Left lung (tissue), 10 donors: ENCODE data around the gene BPNT1. TPM values are rescaled to one million over a fixed set of nuclear protein-coding genes. Genes with fewer than 3 reads are reported as not detected.
"Not testable (repeated sequence)": the region's sequence is repeated elsewhere in the genome, so short reads cannot be mapped to it uniquely, and the experiment has no call there.

Experiments used
- ATAC-seq: fragments of 200-7000 bp; cut with Tn5 transposase; one replicate; pipeline ENCODE4 v1.9.1; 2020; ENCODE audit warnings: moderate library complexity
- DNase-seq, 4 donors: peaks; one replicate each; pipeline ENCODE4 v3.0.0-alpha.2; 2013 to 2020
- H3K27ac ChIP-seq, 2 donors: fragments of 200-600 bp; sonication (generic) in 1 of 2; one replicate each; pipeline versions ENCODE4 v1.5.0 to v1.8.0; 2020 to 2021
- H3K27me3 ChIP-seq, 2 donors: fragments of 200-600 bp; sonication (generic) in 1 of 2; one replicate each; pipeline versions ENCODE4 v1.5.0 to v1.8.0; 2020 to 2021
- H3K36me3 ChIP-seq, 2 donors: fragments of 200-600 bp; sonication (generic) in 1 of 2; one replicate each; pipeline versions ENCODE4 v1.5.0 to v1.8.0; 2020 to 2021
- H3K4me1 ChIP-seq, 2 donors: fragments of 200-600 bp; one replicate each; pipeline ENCODE4 v1.8.0; 2021
- H3K4me3 ChIP-seq, 2 donors: fragments of 200-600 bp; sonication (generic) in 1 of 2; one replicate each; pipeline versions ENCODE4 v1.5.0 to v1.8.0; 2020 to 2021; ENCODE audit warnings: mild to moderate bottlenecking in 1 of 2
- H3K9me3 ChIP-seq, 2 donors: fragments of 200-600 bp; sonication (generic) in 1 of 2; one replicate each; pipeline versions ENCODE4 v1.5.0 to v1.8.0; 2020 to 2021
- CTCF ChIP-seq, 2 donors: fragments of 200-600 bp; sonication (generic) in 1 of 2; IDR thresholded peaks; one replicate each; pipeline versions ENCODE4 v1.5.0 to v1.8.0; 2021; ENCODE audit warnings: antibody characterized with exemption in 2 of 2
- intact Hi-C, 2 donors: fragments of 100-400 bp; cut with DNase I; formaldehyde crosslinking; loops; one replicate each; pipeline versions ENCODE4 v1.11.2 to v1.14.2; 2022
- polyA plus RNA-seq, 6 donors: library from polyadenylated mRNA; unstranded; fragments of 120-200 nt; gene quantifications; one replicate each; pipeline ENCODE4 v1.2.1, GENCODE V29; 2013; ENCODE audit not compliant: insufficient read length in 6 of 6
- total RNA-seq, 2 donors: library from RNA; stranded (reverse); fragmentation: NEBNext Ultra II Directional; extraction: Animal tissue kit (Norgen Biotek cat#: 25700); gene quantifications; one replicate each; pipeline ENCODE4 v1.2.1, GENCODE V29; 2021
- donor health status: DM: no; HTN: yes; CAD: no.
- donor health status: DM: no; HTN: no; CAD: no.

BPNT1 gene
- total and polyA plus RNA-seq, 8 donors: 23.9 to 49.9 (median 43.3) TPM

GRCh38 chr1:220043646-220044045 lies 45.9 kb downstream of the BPNT1 start:
- Histone ChIP-seq H3K9me3 (no peaks in the 10 kb centered on the region), H3K4me3 (no peak overlapping the region), H3K4me1 (peaks cover 9 to 27% of the 10 kb centered on the region in 2 donors), H3K27me3 (no peaks in the 10 kb centered on the region), H3K27ac (no peak overlapping the region), H3K36me3 (peaks cover 0 to 33% of the 10 kb centered on the region in 2 donors)
- no peak for ATAC-seq
- intact Hi-C loops: no loop called here
- no peak for DNase-seq
- no peak for TF ChIP-seq CTCF (IDR thresholded peaks at IDR 0.05)

GRCh38 chr1:220040028-220040596 lies 49.5 kb downstream of the BPNT1 start:
- TF ChIP-seq CTCF (IDR thresholded peaks at IDR 0.05): no peak
- Histone ChIP-seq H3K27me3 (no peaks in the 10 kb centered on the region), H3K4me3 (no peak overlapping the region), H3K4me1 (peaks cover 6 to 16% of the 10 kb centered on the region in 2 donors), H3K9me3 (no peaks in the 10 kb centered on the region), H3K36me3 (peaks cover 0 to 56% of the 10 kb centered on the region in 2 donors), H3K27ac (no peak overlapping the region)
- no peak for ATAC-seq
- DNase-seq: no peak
- intact Hi-C loops: no loop called here

- no peak overlapping the region for H3K27ac ChIP-seq
- H3K36me3 ChIP-seq: peaks cover 0 to 66% of the 10 kb centered on the region in 2 donors
- ATAC-seq: no peak
- peaks cover 0 to under 1% of the 10 kb centered on the region in 2 donors for H3K4me1 ChIP-seq
- DNase-seq: no peak
- no peak for TF ChIP-seq CTCF (IDR thresholded peaks at IDR 0.05)
- intact Hi-C loops: no loop called here
- H3K4me3 ChIP-seq: no peak overlapping the region
- H3K9me3 ChIP-seq: no peaks in the 10 kb centered on the region
- no peaks in the 10 kb centered on the region for H3K27me3 ChIP-seq
Observed at GRCh38 chr1:220038640-220039039, 50.9 kb downstream of the BPNT1 start.

GRCh38 chr1:220037810-220038209 lies 51.8 kb downstream of the BPNT1 start:
- H3K4me1 ChIP-seq, H3K27ac ChIP-seq, intact Hi-C loops, DNase-seq, H3K9me3 ChIP-seq, ATAC-seq, H3K4me3 ChIP-seq, H3K27me3 ChIP-seq: not testable (repeated sequence)
- peaks cover 0 to 74% of the 10 kb centered on the region in 2 donors for H3K36me3 ChIP-seq

GRCh38 chr1:220032911-220033310 lies 56.7 kb downstream of the BPNT1 start:
- Histone ChIP-seq H3K36me3 (peaks cover 0 to 77% of the 10 kb centered on the region in 2 donors), H3K9me3 (no peaks in the 10 kb centered on the region), H3K4me3 (no peak overlapping the region), H3K4me1 (no peaks in the 10 kb centered on the region), H3K27me3 (no peaks in the 10 kb centered on the region), H3K27ac (no peak overlapping the region)
- no peak for TF ChIP-seq CTCF (IDR thresholded peaks at IDR 0.05)
- ATAC-seq (no peak), DNase-seq (no peak)
- intact Hi-C loops: no loop called here

GRCh38 chr1:220031287-220031686 lies 58.3 kb downstream of the BPNT1 start:
- Histone ChIP-seq H3K27me3 (no peaks in the 10 kb centered on the region), H3K36me3 (peaks cover 0 to 87% of the 10 kb centered on the region in 2 donors)
- TF ChIP-seq CTCF (IDR thresholded peaks at IDR 0.05): no peak

More at GRCh38 chr1:220031287-220031686, 58.3 kb downstream of the BPNT1 start:
- H3K4me1 ChIP-seq: no peaks in the 10 kb centered on the region
- H3K27ac ChIP-seq: no peak overlapping the region
- no peak overlapping the region for H3K4me3 ChIP-seq
- no peaks in the 10 kb centered on the region for H3K9me3 ChIP-seq
- ATAC-seq (no peak), DNase-seq (no peak)
- intact Hi-C loops: no loop called here
